Measurements from ENCODE around the gene PKIG. TPM values are rescaled to one million over a fixed set of nuclear protein-coding genes. Genes with fewer than 3 reads are reported as not detected.

PKIG gene
- polyA plus RNA-seq, 1 donor, result 48.1 TPM

DNA sequence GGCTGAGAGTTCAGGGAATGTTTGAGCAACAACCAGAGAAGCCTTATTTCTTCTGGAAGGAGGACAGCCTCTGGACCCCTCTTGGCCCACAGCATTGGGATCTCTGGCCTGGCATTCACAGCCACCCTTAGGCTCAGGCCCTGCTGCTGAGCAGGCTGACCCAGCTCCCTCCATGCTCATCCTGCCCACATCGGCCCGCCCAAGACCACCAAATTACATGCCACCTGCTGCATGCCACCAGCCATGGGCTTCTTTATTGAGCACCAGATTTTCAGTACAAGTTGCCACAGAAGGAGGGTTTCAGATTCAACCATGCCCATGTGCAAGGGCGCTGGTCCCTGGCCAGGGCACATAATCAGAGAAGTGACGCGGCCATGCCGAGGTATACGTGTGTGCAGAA, 36.9 kb downstream of the PKIG start:
- no peak for DNase-seq (ENCODE audit: low read depth)

DNA sequence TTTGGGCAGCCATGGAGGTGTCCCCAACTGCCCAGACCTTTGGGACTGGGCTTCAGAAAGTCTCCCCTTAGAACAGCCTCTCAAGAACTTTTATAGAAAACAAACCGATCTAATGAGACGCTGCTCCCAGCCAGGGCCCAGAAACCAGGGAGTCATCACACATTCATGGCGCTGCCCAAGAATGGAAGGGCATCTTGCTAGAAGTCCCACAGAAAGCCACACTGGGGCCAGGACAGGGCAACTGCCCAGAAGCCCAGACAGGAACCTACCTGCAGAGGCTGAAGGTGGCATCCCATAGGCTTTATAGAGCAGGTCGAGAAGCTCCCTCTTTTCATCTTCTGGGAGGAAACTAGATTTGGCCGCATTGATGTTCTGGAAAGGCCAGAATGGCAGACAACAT, 37.7 kb downstream of the PKIG start:
- DNase-seq (ENCODE audit: low read depth), result no peak

- no peak for DNase-seq (ENCODE audit: low read depth)
Measured at GRCh38 chr20:44621325-44621724, 38.9 kb downstream of the PKIG start.

DNA sequence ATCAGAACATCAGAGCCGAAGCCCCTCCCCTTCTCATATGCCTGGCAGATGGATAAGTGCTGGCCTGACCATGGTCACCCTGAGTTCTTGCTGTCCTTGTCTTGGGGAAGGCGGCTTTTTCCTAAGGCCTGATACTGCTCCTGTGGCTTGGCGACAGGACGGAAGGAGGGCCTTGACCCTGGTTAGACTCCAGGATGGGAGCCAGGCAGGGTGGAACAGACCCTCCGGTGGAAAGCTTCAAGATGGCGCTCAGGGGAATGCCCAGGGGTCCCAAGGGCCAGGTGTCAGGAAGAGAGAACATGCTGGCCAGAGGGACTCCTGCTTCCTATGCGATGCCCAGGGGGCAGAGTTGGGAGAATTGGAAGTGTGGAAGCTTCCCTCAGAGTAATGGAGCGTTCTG, 39.6 kb downstream of the PKIG start:
- DNase-seq (ENCODE audit: low read depth), result no peak

- no peak for DNase-seq (ENCODE audit: low read depth)
Measured at GRCh38 chr20:44622501-44623270, 40.3 kb downstream of the PKIG start.

DNA sequence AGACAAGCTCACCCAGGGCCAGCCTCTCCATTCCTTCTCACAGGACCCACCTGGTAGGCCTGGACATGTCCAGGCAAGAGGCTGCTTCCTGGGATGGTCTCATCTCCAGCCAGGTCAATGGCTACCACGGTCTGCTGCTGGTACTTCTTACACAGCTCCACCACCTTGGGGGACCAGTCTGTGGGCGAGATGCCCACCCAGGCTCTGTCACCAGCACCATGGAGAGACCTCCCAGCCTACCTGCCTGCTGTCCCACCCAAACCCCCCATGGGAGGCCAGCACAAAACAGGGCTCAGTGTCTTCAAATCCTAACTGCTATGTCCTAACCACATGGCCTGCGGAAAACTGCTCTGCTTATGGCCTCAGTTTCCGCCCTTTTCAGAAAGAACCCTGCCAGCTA, 41.8 kb downstream of the PKIG start:
- no peak for DNase-seq (ENCODE audit: low read depth)

- DNase-seq (ENCODE audit: low read depth), result no peak
Measured at GRCh38 chr20:44624743-44625271, 42.4 kb downstream of the PKIG start.

GRCh38 chr20:44625361-44625760, 43.0 kb downstream of the PKIG start:
- DNase-seq (ENCODE audit: low read depth), result no peak

GRCh38 chr20:44626278-44626677, 43.9 kb downstream of the PKIG start:
- no peak for DNase-seq (ENCODE audit: low read depth)

- no peak for DNase-seq (ENCODE audit: low read depth)
Measured at GRCh38 chr20:44627364-44628010, 45.1 kb downstream of the PKIG start.

DNA sequence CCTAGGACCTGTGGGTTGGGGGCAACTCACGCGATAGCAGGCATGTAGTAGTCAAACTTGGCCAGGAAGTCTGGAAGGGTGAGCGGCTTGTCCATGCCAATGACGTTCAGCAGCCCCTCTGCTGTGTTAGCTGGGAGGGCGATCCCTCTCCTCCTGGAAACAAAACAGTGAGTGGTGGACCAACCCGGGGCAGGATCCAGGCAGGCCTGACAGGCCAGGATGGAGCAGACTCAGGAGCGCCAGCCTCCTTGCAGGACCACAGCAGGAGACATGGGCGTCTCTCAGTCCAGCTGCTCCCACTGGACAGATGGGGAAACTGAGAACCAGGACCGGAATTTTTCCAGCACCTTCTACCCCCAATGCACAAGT, 46.6 kb downstream of the PKIG start:
- no peak for DNase-seq (ENCODE audit: low read depth)

- DNase-seq (ENCODE audit: low read depth), result no peak
Measured at GRCh38 chr20:44629542-44629941, 47.2 kb downstream of the PKIG start.

GRCh38 chr20:44630297-44630696, 47.9 kb downstream of the PKIG start:
- no peak for DNase-seq (ENCODE audit: low read depth)

DNA sequence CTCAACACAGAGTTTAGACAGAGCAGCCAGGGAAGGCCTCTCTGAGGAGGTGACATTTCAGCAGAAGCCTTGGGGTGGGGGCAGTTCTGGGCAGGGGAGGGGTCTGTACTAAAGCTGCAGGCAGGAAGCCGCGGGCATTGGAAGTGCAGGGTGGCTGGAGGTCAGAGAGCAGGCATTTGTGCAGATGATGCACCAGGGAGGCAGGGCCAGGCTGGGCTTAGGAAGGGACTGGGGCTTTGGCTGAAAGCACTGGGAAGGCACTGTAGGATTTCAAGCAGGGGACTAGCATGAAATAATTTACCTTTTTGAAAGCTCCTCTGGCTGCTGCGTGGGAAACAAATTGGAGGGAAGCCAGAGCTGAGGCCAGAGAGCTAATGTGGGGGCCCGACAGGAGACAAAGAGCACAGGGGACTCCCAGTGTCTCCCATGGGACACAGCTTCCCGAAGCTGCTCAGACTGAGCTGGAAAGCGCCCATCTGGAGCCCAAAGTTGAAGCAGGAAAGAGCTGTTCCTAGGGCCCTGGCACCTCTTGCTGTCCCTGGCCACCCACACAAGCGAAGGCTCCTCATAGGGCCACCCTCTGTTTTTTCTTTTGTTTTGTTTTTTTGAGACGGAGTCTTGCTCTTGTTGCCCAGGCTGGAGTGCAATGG, 49.8 kb downstream of the PKIG start:
- DNase-seq (ENCODE audit: low read depth), result no peak

- DNase-seq (ENCODE audit: low read depth), result no peak
Measured at GRCh38 chr20:44633187-44633810, 50.9 kb downstream of the PKIG start.

DNA sequence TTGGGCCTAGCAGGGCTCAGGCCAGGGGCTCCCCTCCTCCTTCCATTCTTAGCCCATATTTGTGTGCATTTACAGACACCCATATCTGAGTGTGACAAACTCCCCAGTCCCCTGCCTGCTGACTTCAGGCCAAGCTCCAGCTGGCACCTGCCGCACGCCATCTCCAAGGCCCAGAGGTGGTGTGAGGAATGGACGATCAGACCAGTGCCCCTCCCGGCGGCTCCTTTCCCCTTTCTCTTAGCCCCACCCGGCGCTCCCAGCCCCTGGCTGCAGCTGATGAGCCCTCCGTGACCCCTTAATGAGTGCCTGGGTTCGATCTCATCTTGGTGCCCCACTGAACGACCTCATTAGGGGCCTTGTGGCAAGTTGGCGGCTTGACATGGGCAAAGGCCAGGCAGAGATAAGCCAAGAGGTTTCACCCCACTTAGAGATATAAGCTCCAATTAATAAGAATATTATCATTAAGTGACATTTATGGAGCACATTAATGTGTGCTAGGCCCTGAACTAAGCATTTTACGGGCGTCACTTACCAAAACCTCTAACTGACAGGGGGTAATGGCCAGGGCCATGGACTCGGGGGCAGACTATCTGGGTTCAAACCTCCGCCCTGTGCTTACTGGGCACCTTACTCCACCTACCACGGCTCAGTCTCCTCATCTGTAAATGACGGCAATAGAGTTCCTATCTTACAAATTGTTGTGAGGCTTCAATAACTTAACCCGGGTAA, 51.7 kb downstream of the PKIG start:
- no peak for DNase-seq (ENCODE audit: low read depth)

DNA sequence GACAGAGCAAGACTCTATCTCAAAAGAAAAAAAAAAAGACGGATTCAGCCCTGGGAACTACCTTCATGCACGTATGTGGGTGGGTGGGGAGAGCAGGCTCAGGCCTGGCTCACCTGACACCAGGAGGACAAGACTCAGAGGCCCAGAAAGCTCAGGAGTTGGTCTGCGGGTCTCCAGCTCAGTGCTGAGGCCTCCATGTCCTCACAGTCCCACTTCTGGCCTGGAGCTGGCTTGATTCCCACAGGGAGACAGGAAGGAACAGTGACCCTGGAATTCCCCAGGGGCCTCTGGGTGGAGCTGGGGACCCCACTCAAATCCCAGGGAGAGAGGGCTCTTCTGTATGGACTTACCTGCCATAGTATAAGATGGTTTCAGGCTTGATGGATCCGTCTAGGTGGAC, 53.5 kb downstream of the PKIG start:
- DNase-seq (ENCODE audit: low read depth), result no peak

DNA sequence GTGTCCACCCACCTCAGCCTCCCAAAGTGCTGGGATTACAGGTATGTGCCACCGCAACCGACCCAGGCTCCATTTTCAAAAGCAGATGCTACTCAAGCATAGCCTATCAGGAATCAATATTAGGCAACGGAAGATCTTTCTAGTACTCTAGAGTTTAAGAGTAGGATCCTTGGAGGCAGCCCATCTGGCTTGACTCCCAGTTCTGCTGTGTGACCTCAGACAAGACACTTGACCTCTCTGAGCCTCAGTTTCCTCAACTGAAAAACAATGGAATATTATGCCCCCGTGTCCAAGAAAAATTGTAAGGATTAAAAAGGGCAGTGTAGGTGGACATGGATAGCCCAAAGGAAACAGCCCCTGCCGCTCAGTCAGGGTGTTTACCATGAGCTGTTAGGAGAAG, 54.7 kb downstream of the PKIG start:
- DNase-seq (ENCODE audit: low read depth), result no peak

GRCh38 chr20:44637522-44638372, 55.4 kb downstream of the PKIG start:
- no peak for DNase-seq (ENCODE audit: low read depth)

DNA sequence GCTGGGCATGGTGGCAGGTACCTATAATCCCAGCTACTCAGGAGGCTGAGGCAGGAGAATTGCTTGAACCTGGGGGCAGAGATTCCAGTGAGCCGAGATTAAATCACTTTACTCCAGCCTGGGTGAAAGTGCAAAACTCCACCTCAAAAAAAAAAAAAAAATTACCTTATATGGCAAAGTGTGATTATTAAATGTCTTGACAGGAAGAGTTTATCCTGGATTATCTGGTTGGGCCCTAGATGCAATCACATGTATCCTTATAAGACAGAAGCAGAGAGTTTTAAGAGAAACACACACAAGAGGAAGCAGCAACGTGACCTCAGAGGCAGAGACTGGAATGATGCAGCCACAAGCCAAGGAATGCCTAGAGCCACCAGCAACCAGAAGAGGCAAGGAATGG, 58.1 kb downstream of the PKIG start:
- no peak for DNase-seq (ENCODE audit: low read depth)

DNA sequence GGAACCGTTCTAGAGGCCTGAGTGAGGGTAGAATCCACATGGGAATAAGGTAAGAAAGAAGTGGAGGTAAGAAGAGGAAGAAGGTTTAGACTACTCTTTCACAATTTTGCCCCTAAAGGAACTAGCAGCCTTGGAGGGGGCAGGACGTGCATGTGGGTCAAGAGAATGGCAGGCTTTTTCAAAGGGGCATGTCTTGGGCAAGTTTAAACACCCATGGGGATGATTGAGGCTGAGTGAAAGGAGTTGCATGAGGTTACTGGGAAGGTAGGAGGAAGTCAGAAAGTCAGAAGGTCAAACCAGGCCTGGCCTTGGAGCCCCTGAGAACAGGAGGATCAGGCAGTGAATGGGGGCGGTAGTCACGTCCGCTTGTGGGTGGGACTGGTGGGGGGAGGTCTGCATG, 58.9 kb downstream of the PKIG start:
- DNase-seq (ENCODE audit: low read depth), result no peak

Data from forelimb muscle (tissue), 1 donor.